AG09309 (cell line): Measurements from ENCODE around the gene MON1A.

Experiments used
- DNase-seq: peaks from one replicate; pipeline ENCODE4 v3.0.0-alpha.2; 2010; ENCODE audit warnings: low read depth
- H3K4me3 ChIP-seq: 2 replicates; pipeline ENCODE4 v1.5.1; 2011; ENCODE audit warnings: mild to moderate bottlenecking, low read depth, low read length, moderate library complexity; ENCODE audit not compliant: control insufficient read depth
- CTCF ChIP-seq: IDR thresholded peaks from 2 replicates; pipeline ENCODE4 v1.5.1; 2011; ENCODE audit warnings: mild to moderate bottlenecking, low read depth, low read length, inconsistent platforms; ENCODE audit not compliant: insufficient read depth, control insufficient read depth; ENCODE audit errors: missing control alignments

The MON1A gene

GRCh38 chr3:49869525-49870126, 60.0 kb downstream of the MON1A start, which contains the start of gene CAMKV:
CAMKV (minus strand) TSS chr3:49869906; CDS start chr3:49862388, 7,518 bp downstream.
- no peak within 1 kb of the TSS; the same call in 1 of the 2 replicates for H3K4me3 ChIP-seq
- TF ChIP-seq CTCF: no peak
- DNase-seq: no peak

GRCh38 chr3:49868862-49869466, 60.6 kb downstream of the MON1A start:
- DNase-seq: no peak
- no peak overlapping the region for H3K4me3 ChIP-seq
- no peak for TF ChIP-seq CTCF

- no peak overlapping the region for H3K4me3 ChIP-seq
- no peak for DNase-seq
- TF ChIP-seq CTCF: no peak
Measured at GRCh38 chr3:49867871-49868321, 61.7 kb downstream of the MON1A start.

- no peak for DNase-seq
- no peak for TF ChIP-seq CTCF
- H3K4me3 ChIP-seq: no peak overlapping the region
Measured at GRCh38 chr3:49867400-49867799, 62.2 kb downstream of the MON1A start.

GRCh38 chr3:49865198-49865784, 64.3 kb downstream of the MON1A start:
- no peak for TF ChIP-seq CTCF

GRCh38 chr3:49864505-49864904, 65.1 kb downstream of the MON1A start:
- no peak overlapping the region for H3K4me3 ChIP-seq
- DNase-seq: no peak
- no peak for TF ChIP-seq CTCF

More at GRCh38 chr3:49865198-49865784, 64.3 kb downstream of the MON1A start:
- no peak overlapping the region for H3K4me3 ChIP-seq
- no peak for DNase-seq
